HG03135 (cell line): ENCODE measurements around the gene PTPA.
A peak's percentile ranks its signal among the peaks of the same experiment; 100 is the strongest.
"Not testable (repeated sequence)": the region's sequence is repeated elsewhere in the genome, so short reads cannot be mapped to it uniquely, and the experiment has no call there.

Experiments
- ATAC-seq: cut with Tn5 transposase; IDR thresholded peaks from one replicate; pipeline ENCODE4 v1.9.1; 2021; ENCODE audit warnings: mild to moderate bottlenecking, moderate library complexity; ENCODE audit not compliant: unreplicated experiment

PTPA gene

GRCh38 chr9:129108805-129109536, 2.2 kb upstream of the PTPA start:
- no peak for ATAC-seq

- no peak for ATAC-seq
Observed at GRCh38 chr9:129109537-129109903, 1.7 kb upstream of the PTPA start.

GRCh38 chr9:129109952-129110739, 1.1 kb upstream of the PTPA start:
- peak; percentile 5 for ATAC-seq

- no peak for ATAC-seq
Observed at GRCh38 chr9:129111528-129112151, 425 bp downstream of the PTPA start.

GRCh38 chr9:129112526-129112925, 1.3 kb downstream of the PTPA start:
- not testable (repeated sequence) for ATAC-seq

GRCh38 chr9:129113645-129114304, 2.6 kb downstream of the PTPA start:
- no peak for ATAC-seq

GRCh38 chr9:129118799-129119198, 7.6 kb downstream of the PTPA start:
- ATAC-seq, result no peak

GRCh38 chr9:129121483-129121882, 10.3 kb downstream of the PTPA start:
- ATAC-seq, result no peak

GRCh38 chr9:129122133-129122532, 10.9 kb downstream of the PTPA start:
- ATAC-seq, result no peak

- not testable (repeated sequence) for ATAC-seq
Observed at GRCh38 chr9:129122976-129123375, 11.8 kb downstream of the PTPA start.

- ATAC-seq, result no peak
Observed at GRCh38 chr9:129124506-129125069, 13.4 kb downstream of the PTPA start.

- ATAC-seq, result no peak
Observed at GRCh38 chr9:129125478-129125877, 14.3 kb downstream of the PTPA start.

GRCh38 chr9:129126749-129127618, 15.8 kb downstream of the PTPA start:
- ATAC-seq, result no peak

- no peak for ATAC-seq
Observed at GRCh38 chr9:129128689-129129088, 17.5 kb downstream of the PTPA start.

- ATAC-seq, result not testable (repeated sequence)
Observed at GRCh38 chr9:129130271-129130670, 19.1 kb downstream of the PTPA start.

- ATAC-seq, result no peak
Observed at GRCh38 chr9:129130791-129131190, 19.6 kb downstream of the PTPA start.

- no peak for ATAC-seq
Observed at GRCh38 chr9:129131300-129132145, 20.3 kb downstream of the PTPA start.

- no peak for ATAC-seq
Observed at GRCh38 chr9:129133082-129133481, 21.9 kb downstream of the PTPA start.

- ATAC-seq, result no peak
Observed at GRCh38 chr9:129135476-129135875, 24.3 kb downstream of the PTPA start.
